H9 (cell line): ENCODE results near the gene CALCOCO1. TPM values are rescaled to one million over a fixed set of nuclear protein-coding genes. Genes with fewer than 3 reads are reported as not detected.

Experiments used
- DNase-seq: peaks from one replicate; pipeline ENCODE4 v3.0.0-alpha.2; 2017
- H2AFZ ChIP-seq: one replicate; pipeline ENCODE4 v1.6.1; 2013; ENCODE audit warnings: mild to moderate bottlenecking, low read length, control low read depth, moderate library complexity
- H2AK5ac ChIP-seq: 2 replicates; pipeline ENCODE4 v1.6.1; 2013; ENCODE audit warnings: low read length, control low read depth, mixed read lengths; ENCODE audit not compliant: insufficient read length
- H2BK120ac ChIP-seq: one replicate; pipeline ENCODE4 v1.6.1; 2013; ENCODE audit warnings: low read depth, mild to moderate bottlenecking, low read length, control low read depth, inconsistent platforms; ENCODE audit not compliant: poor library complexity, severe bottlenecking
- H2BK12ac ChIP-seq: 2 replicates; pipeline ENCODE4 v1.6.1; 2013; ENCODE audit warnings: low read length, control low read depth, mixed read lengths, low read depth; ENCODE audit not compliant: insufficient read length
- H2BK15ac ChIP-seq: 2 replicates; pipeline ENCODE4 v1.6.1; 2013; ENCODE audit warnings: low read depth, low read length, control low read depth
- H2BK20ac ChIP-seq: one replicate; pipeline ENCODE4 v1.6.1; 2013; ENCODE audit warnings: low read depth, mild to moderate bottlenecking, low read length, control low read depth, inconsistent platforms; ENCODE audit not compliant: poor library complexity, severe bottlenecking
- H2BK5ac ChIP-seq: 2 replicates; pipeline ENCODE4 v1.6.1; 2013; ENCODE audit warnings: low read length, control low read depth, mixed read lengths; ENCODE audit not compliant: insufficient read length
- H3K14ac ChIP-seq: 2 replicates; pipeline ENCODE4 v1.6.1; 2013; ENCODE audit warnings: low read length, control low read depth; ENCODE audit not compliant: insufficient read depth
- H3K18ac ChIP-seq: 2 replicates; pipeline ENCODE4 v1.6.1; 2013; ENCODE audit warnings: low read depth, mild to moderate bottlenecking, mixed read lengths, low read length, control low read depth; ENCODE audit not compliant: insufficient read length
- H3K23ac ChIP-seq: 2 replicates; pipeline ENCODE4 v1.6.1; 2013; ENCODE audit warnings: low read length, control low read depth, mixed read lengths, low read depth; ENCODE audit not compliant: insufficient read length
- H3K23me2 ChIP-seq: 2 replicates; pipeline ENCODE4 v1.6.1; 2013; ENCODE audit warnings: low read depth, mild to moderate bottlenecking, mixed read lengths, low read length, control low read depth; ENCODE audit not compliant: insufficient read length, poor library complexity, severe bottlenecking
- H3K27ac ChIP-seq: 2 replicates; pipeline ENCODE4 v1.5.1; 2013; ENCODE audit warnings: low read length, control low read depth, mixed read lengths, low read depth; ENCODE audit not compliant: insufficient read length
- H3K27me3 ChIP-seq: 2 replicates; pipeline ENCODE4 v1.6.1; 2013; ENCODE audit warnings: low read length, control low read depth, inconsistent platforms; ENCODE audit not compliant: insufficient read depth
- H3K4ac ChIP-seq: 2 replicates; pipeline ENCODE4 v1.6.1; 2013; ENCODE audit warnings: low read depth, mild to moderate bottlenecking, control low read depth, inconsistent platforms, low read length, moderate library complexity
- H3K4me1 ChIP-seq: 2 replicates; pipeline ENCODE4 v1.6.1; 2013; ENCODE audit warnings: low read length, control low read depth, inconsistent platforms; ENCODE audit not compliant: insufficient read depth
- H3K4me2 ChIP-seq: 2 replicates; pipeline ENCODE4 v1.6.1; 2013; ENCODE audit warnings: low read length, control low read depth, mixed read lengths; ENCODE audit not compliant: insufficient read length, insufficient read depth
- H3K56ac ChIP-seq: 2 replicates; pipeline ENCODE4 v1.6.1; 2013; ENCODE audit warnings: low read depth, mild to moderate bottlenecking, mixed read lengths, low read length, control low read depth; ENCODE audit not compliant: insufficient read length
- H3K79me1 ChIP-seq: 2 replicates; pipeline ENCODE4 v1.6.1; 2013; ENCODE audit warnings: low read depth, mild to moderate bottlenecking, moderate library complexity, low read length, control low read depth, inconsistent platforms; ENCODE audit not compliant: insufficient read depth, poor library complexity, severe bottlenecking
- H3K79me2 ChIP-seq: 2 replicates; pipeline ENCODE4 v1.6.1; 2013; ENCODE audit warnings: low read length, control low read depth, inconsistent platforms; ENCODE audit not compliant: insufficient read depth
- H3K9ac ChIP-seq: 2 replicates; pipeline ENCODE4 v1.6.1; 2013; ENCODE audit warnings: low read length, control low read depth, mixed read lengths; ENCODE audit not compliant: insufficient read length; ENCODE audit errors: extremely low read depth
- H3K9me3 ChIP-seq: one replicate; pipeline ENCODE4 v1.6.1; 2013; ENCODE audit warnings: low read depth, low read length, inconsistent platforms; ENCODE audit not compliant: control insufficient read depth
- H3T11ph ChIP-seq: one replicate; pipeline ENCODE4 v1.6.1; 2013; ENCODE audit warnings: mild to moderate bottlenecking, low read length, control low read depth, inconsistent platforms
- H4K20me1 ChIP-seq: one replicate; pipeline ENCODE4 v1.6.1; 2013; ENCODE audit not compliant: control insufficient read depth, insufficient read length, insufficient read depth
- H4K5ac ChIP-seq: 2 replicates; pipeline ENCODE4 v1.6.1; 2013; ENCODE audit warnings: low read depth, mild to moderate bottlenecking, mixed read lengths, low read length, control low read depth; ENCODE audit not compliant: insufficient read length
- H4K8ac ChIP-seq: replicated peaks from 2 replicates; pipeline ENCODE4 v1.6.1; 2013; ENCODE audit warnings: low read length, control low read depth, mixed read lengths, low read depth; ENCODE audit not compliant: insufficient read length
- H4K91ac ChIP-seq: 2 replicates; pipeline ENCODE4 v1.6.1; 2013; ENCODE audit warnings: low read depth, mild to moderate bottlenecking, moderate library complexity, mixed read lengths, low read length, control low read depth; ENCODE audit not compliant: insufficient read length
- H3K27ac Mint-ChIP-seq, 3 experiments: 2 replicates in 2 of 3; 3 replicates in 1 of 3; pipeline ENCODE4 v1.8.0; 2020 to 2021; ENCODE audit warnings: mixed read lengths in 3 of 3, mild to moderate bottlenecking in 1 of 3, moderate library complexity in 1 of 3
- H3K27me3 Mint-ChIP-seq: 2 replicates; pipeline ENCODE4 v1.8.0; 2021; ENCODE audit warnings: low read depth, mild to moderate bottlenecking, moderate library complexity, mixed read lengths
- H3K36me3 Mint-ChIP-seq, 3 experiments: 2 replicates in 2 of 3; 3 replicates in 1 of 3; pipeline ENCODE4 v1.8.0; 2020 to 2021; ENCODE audit warnings: low read depth in 3 of 3, mixed read lengths in 3 of 3; ENCODE audit not compliant: insufficient read depth in 1 of 3
- H3K4me1 Mint-ChIP-seq, 2 experiments: 2 replicates each; pipeline ENCODE4 v1.8.0; 2020; ENCODE audit warnings: mixed read lengths in 2 of 2
- H3K4me3 Mint-ChIP-seq, 2 experiments: 2 replicates in 1 of 2; 3 replicates in 1 of 2; pipeline ENCODE4 v1.8.0; 2020 to 2021; ENCODE audit warnings: mild to moderate bottlenecking in 2 of 2, mixed read lengths in 2 of 2, moderate library complexity in 1 of 2
- H3K9me3 Mint-ChIP-seq, 2 experiments: 2 replicates in 1 of 2; 3 replicates in 1 of 2; pipeline ENCODE4 v1.8.0; 2020; ENCODE audit warnings: mild to moderate bottlenecking in 2 of 2, mixed read lengths in 2 of 2, moderate library complexity in 1 of 2
- CTCF ChIP-seq: fragments of 200-600 bp; sonication (generic); conservative IDR thresholded peaks from 3 replicates; pipeline ENCODE4 v1.8.0; 2021; ENCODE audit warnings: antibody characterized with exemption, mild to moderate bottlenecking
- WGBS: extraction: QIAGEN DNeasy Blood & Tissue Kit; methylation state at CpG from one replicate; pipeline ENCODE4 v1.1.7; 2013; ENCODE audit warnings: missing lambda C conversion rate, low lambda C conversion rate, mixed read lengths; ENCODE audit not compliant: insufficient read length; ENCODE audit errors: extremely low coverage; 5-methylcytosine and 5-hydroxymethylcytosine counted together
- total RNA-seq: library from RNA; stranded (reverse); gene quantifications from 2 replicates; pipeline ENCODE4 v1.2.1, GENCODE V29; 2021

Gene CALCOCO1
- total RNA-seq, 1 experiment from 2014 or later: 22.3 TPM

- no CpG with 5 or more reads among the region's 7 CpGs for WGBS
Measured at GRCh38 chr12:53728206-53728605, 954 bp upstream of the CALCOCO1 start.

More at GRCh38 chr12:53728206-53728605, 954 bp upstream of the CALCOCO1 start:
- H4K91ac ChIP-seq: no peak overlapping the region
- H4K8ac ChIP-seq: no peak overlapping the region
- no peak overlapping the region for H2BK15ac ChIP-seq
- no peak overlapping the region for H4K5ac ChIP-seq
- no peak for TF ChIP-seq CTCF
- H3K4ac ChIP-seq: no peak overlapping the region
- Mint-ChIP-seq H3K4me1 (peaks cover 21 to 28% of the 10 kb centered on the region in 2 experiments), H3K27ac (no peak overlapping the region), H3K27me3 (peaks cover 19% of the 10 kb centered on the region), H3K4me3 (peak overlapping the region; percentile 89 to 96), H3K9me3 (no peaks in the 10 kb centered on the region; a peak in 1 of 5 replicates), H3K36me3 (no peaks in the 10 kb centered on the region)
- H3K4me2 ChIP-seq: peak overlapping the region; percentile 89
- H2BK20ac ChIP-seq: no peak overlapping the region
- H2AK5ac ChIP-seq: no peak overlapping the region
- no peak overlapping the region for H3K14ac ChIP-seq
- no peak overlapping the region for H3K27ac ChIP-seq
- H3K23ac ChIP-seq: no peak overlapping the region
- no peaks in the 10 kb centered on the region for H3K79me1 ChIP-seq
- no peak for DNase-seq
- H3K23me2 ChIP-seq: peaks cover 8% of the 10 kb centered on the region
- no peaks in the 10 kb centered on the region for H3K79me2 ChIP-seq
- no peak overlapping the region for H2AFZ ChIP-seq
- no peak overlapping the region for H3K9ac ChIP-seq
- no peak overlapping the region for H2BK5ac ChIP-seq
- no peaks in the 10 kb centered on the region for H3K4me1 ChIP-seq
- no peak overlapping the region for H2BK12ac ChIP-seq
- H3K56ac ChIP-seq: no peak overlapping the region
- no peaks in the 10 kb centered on the region for H3K27me3 ChIP-seq
- H3K9me3 ChIP-seq: no peaks in the 10 kb centered on the region
- H4K20me1 ChIP-seq: peaks cover 2% of the 10 kb centered on the region
- H3T11ph ChIP-seq: no peak overlapping the region
- no peak overlapping the region for H3K18ac ChIP-seq
- H2BK120ac ChIP-seq: no peak overlapping the region
